NCI-H2107 (cell line): Measurements from ENCODE around the gene SMIM1.

Experiments used
- DNase-seq: peaks from one replicate; lab custom pipeline; 2025; lab: John Stamatoyannopoulos, UW

The SMIM1 gene

GRCh38 chr1:3777078-3777547 is 4.6 kb downstream of the SMIM1 start:
- no peak for DNase-seq

- no peak for DNase-seq
Observed at GRCh38 chr1:3777647-3778589, 5.4 kb downstream of the SMIM1 start.

- DNase-seq = no peak
Observed at GRCh38 chr1:3778590-3779264, 6.2 kb downstream of the SMIM1 start.

GRCh38 chr1:3779265-3779911 is 6.8 kb downstream of the SMIM1 start:
- DNase-seq = no peak

GRCh38 chr1:3779912-3780416 is 7.4 kb downstream of the SMIM1 start:
- DNase-seq = no peak

GRCh38 chr1:3780901-3781300 is 8.4 kb downstream of the SMIM1 start:
- DNase-seq = no peak

- DNase-seq = no peak
Observed at GRCh38 chr1:3783651-3784474, 11.3 kb downstream of the SMIM1 start.

- DNase-seq = no peak
Observed at GRCh38 chr1:3785045-3785444, 12.5 kb downstream of the SMIM1 start.

GRCh38 chr1:3785456-3786157 is 13.1 kb downstream of the SMIM1 start:
- no peak for DNase-seq

GRCh38 chr1:3786468-3787348 is 14.2 kb downstream of the SMIM1 start:
- DNase-seq = no peak

- no peak for DNase-seq
Observed at GRCh38 chr1:3787349-3787715, 14.8 kb downstream of the SMIM1 start.

- no peak for DNase-seq
Observed at GRCh38 chr1:3787745-3788605, 15.4 kb downstream of the SMIM1 start.

- DNase-seq = no peak
Observed at GRCh38 chr1:3788756-3789420, 16.3 kb downstream of the SMIM1 start.

GRCh38 chr1:3789421-3790300 is 17.1 kb downstream of the SMIM1 start:
- no peak for DNase-seq

GRCh38 chr1:3790500-3790923 is 18.0 kb downstream of the SMIM1 start:
- no peak for DNase-seq

- no peak for DNase-seq
Observed at GRCh38 chr1:3790952-3791351, 18.4 kb downstream of the SMIM1 start.

GRCh38 chr1:3795453-3796214 is 23.1 kb downstream of the SMIM1 start:
- no peak for DNase-seq
